ENCODE measurements around the gene FAM161B.
"Not testable (repeated sequence)": the region's sequence is repeated elsewhere in the genome, so short reads cannot be mapped to it uniquely, and the experiment has no call there.

FAM161B gene
- total RNA-seq = 7.7 to 9.8 reads per million in 2 donors

GRCh38 chr14:73949752-73950734, at the start of gene FAM161B, which contains the start of gene COQ6:
TSS of gene FAM161B (minus strand) at chr14:73950094. CDS start at chr14:73950026, 68 bp downstream.
TSS of gene COQ6 (plus strand) at chr14:73950302. CDS start at chr14:73950333, 31 bp downstream.
- DNase-seq = peak; percentile 83

- DNase-seq = no peak
Observed at GRCh38 chr14:73998726-73999125, 48.8 kb upstream of the FAM161B start.

GRCh38 chr14:73997944-73998447, 48.1 kb upstream of the FAM161B start:
- no peak for DNase-seq

- no peak for DNase-seq
Observed at GRCh38 chr14:73997108-73997943, 47.4 kb upstream of the FAM161B start.

- no peak for DNase-seq
Observed at GRCh38 chr14:73996731-73997107, 46.8 kb upstream of the FAM161B start.

- no peak for DNase-seq
Observed at GRCh38 chr14:73995977-73996378, 46.1 kb upstream of the FAM161B start.

- not testable (repeated sequence) for DNase-seq
Observed at GRCh38 chr14:73994926-73995325, 45.0 kb upstream of the FAM161B start.

- DNase-seq = no peak
Observed at GRCh38 chr14:73991092-73991491, 41.2 kb upstream of the FAM161B start.

GRCh38 chr14:73988656-73989055, 38.8 kb upstream of the FAM161B start:
- DNase-seq = not testable (repeated sequence)

- no peak for DNase-seq
Observed at GRCh38 chr14:73988065-73988464, 38.2 kb upstream of the FAM161B start.

- no peak for DNase-seq
Observed at GRCh38 chr14:73977896-73978295, 28.0 kb upstream of the FAM161B start.

- DNase-seq = no peak
Observed at GRCh38 chr14:73976125-73976524, 26.2 kb upstream of the FAM161B start.

- no peak for DNase-seq
Observed at GRCh38 chr14:73973497-73973896, 23.6 kb upstream of the FAM161B start.

GRCh38 chr14:73968885-73969284, 19.0 kb upstream of the FAM161B start:
- DNase-seq = no peak

- DNase-seq = no peak
Observed at GRCh38 chr14:73965216-73965615, 15.3 kb upstream of the FAM161B start.

- no peak for DNase-seq
Observed at GRCh38 chr14:73961192-73961591, 11.3 kb upstream of the FAM161B start.

- no peak for DNase-seq
Observed at GRCh38 chr14:73958591-73958990, 8.7 kb upstream of the FAM161B start.

GRCh38 chr14:73955674-73956073, 5.8 kb upstream of the FAM161B start:
- DNase-seq = no peak

- no peak for DNase-seq
Observed at GRCh38 chr14:73953731-73954130, 3.8 kb upstream of the FAM161B start.

GRCh38 chr14:73945159-73945670, 4.7 kb downstream of the FAM161B start:
- no peak for DNase-seq

- no peak for DNase-seq
Observed at GRCh38 chr14:73944432-73945158, 5.3 kb downstream of the FAM161B start.

GRCh38 chr14:73943083-73943482, 6.8 kb downstream of the FAM161B start:
- DNase-seq = no peak
